IMR-90 (cell line): ENCODE data around the gene ASH1L.

Experiments used
- CEBPB ChIP-seq: IDR thresholded peaks from 2 replicates; pipeline ENCODE4 v1.6.1; 2012; ENCODE audit warnings: low read depth, low read length, improper control_type of control experiment
- CTCF ChIP-seq: conservative IDR thresholded peaks from 2 replicates; pipeline ENCODE4 v1.5.1; 2012; ENCODE audit warnings: mild to moderate bottlenecking, low read depth, low read length, improper control_type of control experiment
- MAZ ChIP-seq: IDR thresholded peaks from 2 replicates; pipeline ENCODE4 v1.6.1; 2012; ENCODE audit warnings: low read depth, mild to moderate bottlenecking, low read length, improper control_type of control experiment, moderate library complexity, borderline replicate concordance
- MXI1 ChIP-seq: IDR thresholded peaks from 2 replicates; pipeline ENCODE4 v1.6.1; 2012; ENCODE audit warnings: low read depth, mild to moderate bottlenecking, low read length, moderate library complexity, borderline replicate concordance
- NFE2L2 ChIP-seq: fragments of 150-350 bp; IDR thresholded peaks from 2 replicates; pipeline ENCODE4 v1.6.1; 2016; ENCODE audit warnings: low read depth, mild to moderate bottlenecking, low read length
- POLR2A ChIP-seq: IDR thresholded peaks from 2 replicates; pipeline ENCODE4 v1.6.1; 2012; ENCODE audit warnings: mild to moderate bottlenecking, low read depth, low read length
- RAD21 ChIP-seq: IDR thresholded peaks from 2 replicates; pipeline ENCODE4 v1.6.1; 2012; ENCODE audit warnings: low read length, improper control_type of control experiment
- RCOR1 ChIP-seq: IDR thresholded peaks from 2 replicates; pipeline ENCODE4 v1.6.1; 2012; ENCODE audit warnings: mild to moderate bottlenecking, low read length, improper control_type of control experiment; ENCODE audit not compliant: insufficient replicate concordance
- RFX5 ChIP-seq: IDR thresholded peaks from 2 replicates; pipeline ENCODE4 v1.8.0; 2012; ENCODE audit warnings: low read depth, mild to moderate bottlenecking, low read length, moderate library complexity
- SMC3 ChIP-seq: fragments of 150-350 bp; IDR thresholded peaks from 2 replicates; pipeline ENCODE4 v1.6.1; 2016; ENCODE audit warnings: low read depth, mild to moderate bottlenecking, antibody characterized with exemption, low read length, moderate library complexity
- USF2 ChIP-seq: fragments of 150-350 bp; IDR thresholded peaks from 2 replicates; pipeline ENCODE4 v1.6.1; 2017; ENCODE audit warnings: mild to moderate bottlenecking, antibody characterized with exemption, low read length, low read depth

- TF ChIP-seq CTCF (no peak), POLR2A (no peak), CEBPB (no peak), USF2 (no peak), MXI1 (no peak), RCOR1 (no peak), RFX5 (no peak), MAZ (no peak), NFE2L2 (no peak), RAD21 (no peak), SMC3 (no peak)
These were observed 265.2 kb downstream of the ASH1L start for GRCh38 chr1:155297384-155297783.
